GM12892 (cell line): Measurements from ENCODE around the gene IL1RAPL1.

Experiments
- POLR2A ChIP-seq: IDR thresholded peaks from 2 replicates; pipeline ENCODE4 v1.6.1; 2011; ENCODE audit warnings: low read depth, low read length, control low read depth
- POLR2AphosphoS5 ChIP-seq: IDR thresholded peaks from 2 replicates; pipeline ENCODE4 v1.6.1; 2011; ENCODE audit warnings: low read depth, low read length, control low read depth

GRCh38 chrX:29858714-29859113 is 1271.5 kb downstream of the IL1RAPL1 start:
- TF ChIP-seq POLR2A (no peak), POLR2AphosphoS5 (no peak)
